GF-D8 (cell line): ENCODE data around the gene PKNOX1.
A peak's percentile ranks its signal among the peaks of the same experiment; 100 is the strongest.
"Not testable (repeated sequence)": the region's sequence is repeated elsewhere in the genome, so short reads cannot be mapped to it uniquely, and the experiment has no call there.

ENCODE experiments used
- DNase-seq: peaks from one replicate; lab custom pipeline; 2025; lab: John Stamatoyannopoulos, UW

The PKNOX1 gene

GRCh38 chr21:42973991-42974831 is at the start of gene PKNOX1:
Gene PKNOX1 (plus strand): TSS chr21:42974562. CDS start chr21:43004382, 29,820 bp downstream.
- DNase-seq, result peak; percentile 98

- DNase-seq, result no peak
Measured at GRCh38 chr21:42925114-42925926, 49.0 kb upstream of the PKNOX1 start, which contains the start of gene ERVH48-1. Gene ERVH48-1 (minus strand): TSS chr21:42925630. CDS start chr21:42919006, 6,624 bp downstream.

GRCh38 chr21:42927474-42928200 is 46.7 kb upstream of the PKNOX1 start:
- DNase-seq, result not testable (repeated sequence)

- no peak for DNase-seq
Measured at GRCh38 chr21:42929969-42930368, 44.4 kb upstream of the PKNOX1 start.

- peak; percentile 23 for DNase-seq
Measured at GRCh38 chr21:42931560-42932235, 42.7 kb upstream of the PKNOX1 start.

- not testable (repeated sequence) for DNase-seq
Measured at GRCh38 chr21:42932378-42933136, 41.8 kb upstream of the PKNOX1 start.

- not testable (repeated sequence) for DNase-seq
Measured at GRCh38 chr21:42933137-42933970, 41.0 kb upstream of the PKNOX1 start.

- DNase-seq, result not testable (repeated sequence)
Measured at GRCh38 chr21:42933973-42934372, 40.4 kb upstream of the PKNOX1 start.

- not testable (repeated sequence) for DNase-seq
Measured at GRCh38 chr21:42936360-42936759, 38.0 kb upstream of the PKNOX1 start.

- DNase-seq, result not testable (repeated sequence)
Measured at GRCh38 chr21:42937034-42937940, 37.1 kb upstream of the PKNOX1 start.

- DNase-seq, result no peak
Measured at GRCh38 chr21:42937960-42938605, 36.3 kb upstream of the PKNOX1 start.

GRCh38 chr21:42938606-42938995 is 35.8 kb upstream of the PKNOX1 start:
- not testable (repeated sequence) for DNase-seq

GRCh38 chr21:42939582-42940413 is 34.6 kb upstream of the PKNOX1 start:
- peak; percentile 75 for DNase-seq

- no peak for DNase-seq
Measured at GRCh38 chr21:42941696-42942085, 32.7 kb upstream of the PKNOX1 start.

GRCh38 chr21:42942244-42942643 is 32.1 kb upstream of the PKNOX1 start:
- DNase-seq, result no peak

GRCh38 chr21:42949094-42949755 is 25.1 kb upstream of the PKNOX1 start:
- DNase-seq, result not testable (repeated sequence)

GRCh38 chr21:42951193-42951592 is 23.2 kb upstream of the PKNOX1 start:
- not testable (repeated sequence) for DNase-seq
